Breast epithelium (tissue), 3 donors: ENCODE data around the gene OCLN.

Experiments
- CTCF ChIP-seq, 3 donors: fragments of 450-650 bp; IDR thresholded peaks; one replicate each; pipeline ENCODE4 v1.5.1; 2016 to 2017; ENCODE audit warnings: antibody characterized with exemption in 3 of 3, mild to moderate bottlenecking in 3 of 3, moderate library complexity in 3 of 3
- POLR2A ChIP-seq: fragments of 450-650 bp; IDR thresholded peaks from one replicate; pipeline ENCODE4 v1.6.1; 2016; ENCODE audit warnings: antibody characterized with exemption, mild to moderate bottlenecking, moderate library complexity
- POLR2AphosphoS5 ChIP-seq, 3 donors: sonication (generic); formaldehyde crosslinking; IDR thresholded peaks; one replicate each; pipeline ENCODE4 v1.6.1; 2017; ENCODE audit warnings: antibody characterized with exemption in 3 of 3

- TF ChIP-seq CTCF (IDR thresholded peaks at IDR 0.05) (no peak), POLR2AphosphoS5 (IDR thresholded peaks at IDR 0.05) (no peak), POLR2A (no peak)
Observed at GRCh38 chr5:69485471-69485870, 7.1 kb upstream of the OCLN start.
